ENCODE results near the gene ADAMTS20. TPM values are rescaled to one million over a fixed set of nuclear protein-coding genes. Genes with fewer than 3 reads are reported as not detected.

Gene ADAMTS20
- total RNA-seq, 5 donors from 2014 or later (not counting 1 experiment from before 2014, with no cell fraction given), result not detected

GRCh38 chr12:43425361-43425760, 126.6 kb downstream of the ADAMTS20 start:
- H3K9me3 ChIP-seq, result no peaks in the 10 kb centered on the region
- H3K4me3 ChIP-seq (ENCODE audit: control insufficient read depth in 1 of 2, extremely low read depth in 1 of 2, low read length in 1 of 2), result no peak overlapping the region
- no peaks in the 10 kb centered on the region for H3K36me3 ChIP-seq (ENCODE audit: control insufficient read depth in 2 of 2, extremely low read depth in 1 of 2, insufficient read depth in 1 of 2, low read length in 1 of 2)
- no peaks in the 10 kb centered on the region for H3K9me3 Mint-ChIP-seq
- 67% methylated on average over 1 of the region's 3 CpGs for WGBS (ENCODE audit: insufficient coverage)
- ChIA-PET POLR2A (no interaction called here), CTCF (no interaction called here)
- no peaks in the 10 kb centered on the region for H3K36me3 Mint-ChIP-seq
- H3K4me1 ChIP-seq (ENCODE audit: control insufficient read depth in 1 of 2, extremely low read depth in 1 of 2, insufficient read depth in 2 of 2, low read length in 2 of 2), result no peaks in the 10 kb centered on the region
- no peak overlapping the region for H3K27ac Mint-ChIP-seq
- H3K27me3 Mint-ChIP-seq, result no peaks in the 10 kb centered on the region
- H3K27me3 ChIP-seq (replicated peaks in 1 of 2; ENCODE audit: control insufficient read depth in 2 of 2, extremely low read depth in 1 of 2, insufficient read depth in 2 of 2, low read length in 1 of 2), result no peaks in the 10 kb centered on the region
- DNase-seq (no peak), ATAC-seq (replicated peaks in 1 of 4) (no peak)
- H3K27ac ChIP-seq (ENCODE audit: low read length), result no peak overlapping the region
- no peak overlapping the region for H3K4me3 Mint-ChIP-seq
- H3K4me1 Mint-ChIP-seq, result no peaks in the 10 kb centered on the region

GRCh38 chr12:43416981-43417380, 135.0 kb downstream of the ADAMTS20 start:
- H3K27me3 Mint-ChIP-seq, result no peaks in the 10 kb centered on the region
- H3K9me3 Mint-ChIP-seq, result no peaks in the 10 kb centered on the region
- DNase-seq, result no peak
- H3K36me3 ChIP-seq (ENCODE audit: control insufficient read depth in 2 of 2, extremely low read depth in 1 of 2, insufficient read depth in 1 of 2, low read length in 1 of 2), result no peaks in the 10 kb centered on the region
- H3K27me3 ChIP-seq (replicated peaks in 1 of 2; ENCODE audit: control insufficient read depth in 2 of 2, extremely low read depth in 1 of 2, insufficient read depth in 2 of 2, low read length in 1 of 2), result no peaks in the 10 kb centered on the region
- CTCF ChIA-PET, result no interaction called here
- no peak overlapping the region for H3K27ac ChIP-seq (ENCODE audit: low read length)
- H3K4me1 Mint-ChIP-seq, result no peaks in the 10 kb centered on the region
- no peaks in the 10 kb centered on the region for H3K36me3 Mint-ChIP-seq
- H3K4me1 ChIP-seq (ENCODE audit: control insufficient read depth in 1 of 2, extremely low read depth in 1 of 2, insufficient read depth in 2 of 2, low read length in 2 of 2), result no peaks in the 10 kb centered on the region
- no peak for ATAC-seq (replicated peaks in 1 of 4)
- POLR2A ChIA-PET, result no interaction called here
- H3K4me3 Mint-ChIP-seq, result no peak overlapping the region
- no peaks in the 10 kb centered on the region for H3K9me3 ChIP-seq
- H3K27ac Mint-ChIP-seq, result no peak overlapping the region
- H3K4me3 ChIP-seq (ENCODE audit: control insufficient read depth in 1 of 2, extremely low read depth in 1 of 2, low read length in 1 of 2), result no peak overlapping the region

GRCh38 chr12:43407816-43408645, 144.0 kb downstream of the ADAMTS20 start:
- Mint-ChIP-seq H3K4me3 (no peak overlapping the region), H3K27me3 (no peaks in the 10 kb centered on the region), H3K36me3 (no peaks in the 10 kb centered on the region), H3K4me1 (no peaks in the 10 kb centered on the region), H3K9me3 (peaks cover 0 to 4% (median 0%) of the 10 kb centered on the region in 3 donors), H3K27ac (no peak overlapping the region)
- POLR2A ChIA-PET, result no interaction called here
- no peak for DNase-seq
- no CpG with 5 or more reads among the region's 1 CpG for WGBS (ENCODE audit: insufficient coverage)
- H3K9me3 ChIP-seq, result no peaks in the 10 kb centered on the region
- H3K36me3 ChIP-seq (ENCODE audit: control insufficient read depth in 2 of 2, extremely low read depth in 1 of 2, insufficient read depth in 1 of 2, low read length in 1 of 2), result no peaks in the 10 kb centered on the region
- ATAC-seq (replicated peaks in 1 of 4), result no peak
- CTCF ChIA-PET, result no interaction called here
- H3K4me3 ChIP-seq (ENCODE audit: control insufficient read depth in 1 of 2, extremely low read depth in 1 of 2, low read length in 1 of 2), result no peak overlapping the region
- no peak overlapping the region for H3K27ac ChIP-seq (ENCODE audit: low read length)
- H3K27me3 ChIP-seq (replicated peaks in 1 of 2; ENCODE audit: control insufficient read depth in 2 of 2, extremely low read depth in 1 of 2, insufficient read depth in 2 of 2, low read length in 1 of 2), result no peaks in the 10 kb centered on the region
- H3K4me1 ChIP-seq (ENCODE audit: control insufficient read depth in 1 of 2, extremely low read depth in 1 of 2, insufficient read depth in 2 of 2, low read length in 2 of 2), result no peaks in the 10 kb centered on the region

GRCh38 chr12:43406801-43407200, 145.2 kb downstream of the ADAMTS20 start:
- no peak for DNase-seq
- ChIA-PET CTCF (no interaction called here), POLR2A (no interaction called here)
- Mint-ChIP-seq H3K9me3 (peaks cover 0 to 4% (median 0%) of the 10 kb centered on the region in 3 donors), H3K27ac (no peak overlapping the region), H3K4me3 (no peak overlapping the region), H3K4me1 (no peaks in the 10 kb centered on the region), H3K36me3 (no peaks in the 10 kb centered on the region), H3K27me3 (no peaks in the 10 kb centered on the region)
- H3K4me1 ChIP-seq (ENCODE audit: control insufficient read depth in 1 of 2, extremely low read depth in 1 of 2, insufficient read depth in 2 of 2, low read length in 2 of 2), result no peaks in the 10 kb centered on the region
- no peaks in the 10 kb centered on the region for H3K36me3 ChIP-seq (ENCODE audit: control insufficient read depth in 2 of 2, extremely low read depth in 1 of 2, insufficient read depth in 1 of 2, low read length in 1 of 2)
- H3K9me3 ChIP-seq, result no peaks in the 10 kb centered on the region
- no peak overlapping the region for H3K27ac ChIP-seq (ENCODE audit: low read length)
- no peak overlapping the region for H3K4me3 ChIP-seq (ENCODE audit: control insufficient read depth in 1 of 2, extremely low read depth in 1 of 2, low read length in 1 of 2)
- no peak for ATAC-seq (replicated peaks in 1 of 4)
- no CpG with 5 or more reads among the region's 1 CpG for WGBS (ENCODE audit: insufficient coverage)
- H3K27me3 ChIP-seq (replicated peaks in 1 of 2; ENCODE audit: control insufficient read depth in 2 of 2, extremely low read depth in 1 of 2, insufficient read depth in 2 of 2, low read length in 1 of 2), result no peaks in the 10 kb centered on the region

GRCh38 chr12:43402436-43402835, 149.6 kb downstream of the ADAMTS20 start:
- no peaks in the 10 kb centered on the region for H3K27me3 Mint-ChIP-seq
- Histone ChIP-seq H3K9me3 (no peaks in the 10 kb centered on the region), H3K4me1 (ENCODE audit: control insufficient read depth in 1 of 2, extremely low read depth in 1 of 2, insufficient read depth in 2 of 2, low read length in 2 of 2) (no peaks in the 10 kb centered on the region), H3K27me3 (replicated peaks in 1 of 2; ENCODE audit: control insufficient read depth in 2 of 2, extremely low read depth in 1 of 2, insufficient read depth in 2 of 2, low read length in 1 of 2) (no peaks in the 10 kb centered on the region), H3K36me3 (ENCODE audit: control insufficient read depth in 2 of 2, extremely low read depth in 1 of 2, insufficient read depth in 1 of 2, low read length in 1 of 2) (no peaks in the 10 kb centered on the region), H3K27ac (ENCODE audit: low read length) (no peak overlapping the region), H3K4me3 (ENCODE audit: control insufficient read depth in 1 of 2, extremely low read depth in 1 of 2, low read length in 1 of 2) (no peak overlapping the region)
- H3K4me1 Mint-ChIP-seq, result no peaks in the 10 kb centered on the region
- DNase-seq (no peak), ATAC-seq (replicated peaks in 1 of 4) (no peak)
- no peak overlapping the region for H3K27ac Mint-ChIP-seq
- ChIA-PET CTCF (no interaction called here), POLR2A (no interaction called here)
- no peak overlapping the region for H3K4me3 Mint-ChIP-seq
- no peaks in the 10 kb centered on the region for H3K9me3 Mint-ChIP-seq
- H3K36me3 Mint-ChIP-seq, result no peaks in the 10 kb centered on the region

- Mint-ChIP-seq H3K4me1 (no peaks in the 10 kb centered on the region), H3K36me3 (no peaks in the 10 kb centered on the region), H3K27me3 (no peaks in the 10 kb centered on the region), H3K9me3 (no peaks in the 10 kb centered on the region), H3K27ac (no peak overlapping the region), H3K4me3 (no peak overlapping the region)
- Histone ChIP-seq H3K36me3 (ENCODE audit: control insufficient read depth in 2 of 2, extremely low read depth in 1 of 2, insufficient read depth in 1 of 2, low read length in 1 of 2) (no peaks in the 10 kb centered on the region), H3K9me3 (no peaks in the 10 kb centered on the region), H3K4me1 (ENCODE audit: control insufficient read depth in 1 of 2, extremely low read depth in 1 of 2, insufficient read depth in 2 of 2, low read length in 2 of 2) (no peaks in the 10 kb centered on the region), H3K4me3 (ENCODE audit: control insufficient read depth in 1 of 2, extremely low read depth in 1 of 2, low read length in 1 of 2) (no peak overlapping the region), H3K27me3 (replicated peaks in 1 of 2; ENCODE audit: control insufficient read depth in 2 of 2, extremely low read depth in 1 of 2, insufficient read depth in 2 of 2, low read length in 1 of 2) (no peaks in the 10 kb centered on the region), H3K27ac (ENCODE audit: low read length) (no peak overlapping the region)
- WGBS (ENCODE audit: insufficient coverage), result no CpG with 5 or more reads among the region's 1 CpG
- DNase-seq, result no peak
- ChIA-PET CTCF (no interaction called here), POLR2A (no interaction called here)
- ATAC-seq (replicated peaks in 1 of 4), result no peak
Measured at GRCh38 chr12:43401096-43401495, 150.9 kb downstream of the ADAMTS20 start.

GRCh38 chr12:43396671-43397070, 155.3 kb downstream of the ADAMTS20 start:
- Histone ChIP-seq H3K4me1 (ENCODE audit: control insufficient read depth in 1 of 2, extremely low read depth in 1 of 2, insufficient read depth in 2 of 2, low read length in 2 of 2) (no peaks in the 10 kb centered on the region), H3K9me3 (no peaks in the 10 kb centered on the region), H3K36me3 (ENCODE audit: control insufficient read depth in 2 of 2, extremely low read depth in 1 of 2, insufficient read depth in 1 of 2, low read length in 1 of 2) (no peaks in the 10 kb centered on the region), H3K27me3 (replicated peaks in 1 of 2; ENCODE audit: control insufficient read depth in 2 of 2, extremely low read depth in 1 of 2, insufficient read depth in 2 of 2, low read length in 1 of 2) (no peaks in the 10 kb centered on the region), H3K4me3 (ENCODE audit: control insufficient read depth in 1 of 2, extremely low read depth in 1 of 2, low read length in 1 of 2) (no peak overlapping the region), H3K27ac (ENCODE audit: low read length) (no peak overlapping the region)
- WGBS (ENCODE audit: insufficient coverage), result 80% methylated on average over 1 of the region's 5 CpGs
- Mint-ChIP-seq H3K27me3 (peaks cover 0 to 1% of the 10 kb centered on the region in 2 donors), H3K27ac (no peak overlapping the region), H3K4me1 (no peaks in the 10 kb centered on the region), H3K9me3 (no peaks in the 10 kb centered on the region), H3K4me3 (no peak overlapping the region), H3K36me3 (no peaks in the 10 kb centered on the region)
- ChIA-PET CTCF (no interaction called here), POLR2A (no interaction called here)
- DNase-seq, result no peak
- ATAC-seq (replicated peaks in 1 of 4), result no peak
